ENCODE results near the gene SLAMF1. TPM values are rescaled to one million over a fixed set of nuclear protein-coding genes. Genes with fewer than 3 reads are reported as not detected.

Gene SLAMF1
- total and polyA plus RNA-seq, 4 donors = 0.09 to 1.1 (median 0.17) TPM

DNA sequence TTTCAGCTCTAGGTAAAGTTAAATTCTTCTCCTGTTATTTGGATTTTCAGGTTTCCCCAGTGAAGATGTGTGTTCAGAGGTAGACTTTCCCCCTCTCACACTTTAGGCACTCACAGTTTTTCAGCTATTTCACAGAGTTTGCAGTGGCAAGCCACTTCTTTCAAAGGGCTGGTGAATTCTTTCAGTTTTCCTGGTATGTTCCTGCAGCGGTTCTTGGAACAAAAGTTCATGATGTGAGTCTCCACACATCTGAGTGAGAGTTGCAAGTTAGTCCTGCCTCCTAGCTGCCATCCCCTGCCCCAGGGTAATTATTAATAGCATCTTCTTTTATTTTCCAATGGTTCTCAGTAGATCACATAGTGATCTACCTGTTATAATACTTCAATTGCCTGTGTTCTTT, 40.2 kb downstream of the SLAMF1 start:
- H3K36me3 ChIP-seq (ENCODE audit: control insufficient read depth in 4 of 4, insufficient read depth in 3 of 4, low read depth in 1 of 4, low read length in 3 of 4) = no peaks in the 10 kb centered on the region
- DNase-seq (ENCODE audit: low spot score) = no peak
- H3K27me3 ChIP-seq (ENCODE audit: control insufficient read depth in 4 of 4, insufficient read depth in 4 of 4, low read length in 3 of 4) = no peaks in the 10 kb centered on the region
- peaks cover 0 to 3% (median 0%) of the 10 kb centered on the region in 4 donors for H3K9me3 ChIP-seq (ENCODE audit: control insufficient read depth in 4 of 4, low read length in 3 of 4)
- WGBS = 51% methylated on average over 1 of the region's 1 CpG
- H3K4me3 ChIP-seq (ENCODE audit: low read depth in 1 of 3, low read length in 3 of 3) = no peak overlapping the region
- no peak overlapping the region for H3K27ac ChIP-seq (ENCODE audit: low read depth in 1 of 2, low read length in 2 of 2)
- H3K4me1 ChIP-seq (ENCODE audit: control insufficient read depth in 4 of 4, insufficient read depth in 4 of 4, low read length in 3 of 4) = peaks cover 0 to 21% (median 13%) of the 10 kb centered on the region in 4 donors
- no peak overlapping the region for H3K9ac ChIP-seq (ENCODE audit: low read depth in 1 of 2, low read length in 2 of 2)
- TF ChIP-seq SP1 (IDR thresholded peaks at IDR 0.05) (no peak), RXRA (IDR thresholded peaks at IDR 0.05) (no peak), FOXA1 (IDR thresholded peaks at IDR 0.05) (no peak)
- TF ChIP-seq, protein P1, sequence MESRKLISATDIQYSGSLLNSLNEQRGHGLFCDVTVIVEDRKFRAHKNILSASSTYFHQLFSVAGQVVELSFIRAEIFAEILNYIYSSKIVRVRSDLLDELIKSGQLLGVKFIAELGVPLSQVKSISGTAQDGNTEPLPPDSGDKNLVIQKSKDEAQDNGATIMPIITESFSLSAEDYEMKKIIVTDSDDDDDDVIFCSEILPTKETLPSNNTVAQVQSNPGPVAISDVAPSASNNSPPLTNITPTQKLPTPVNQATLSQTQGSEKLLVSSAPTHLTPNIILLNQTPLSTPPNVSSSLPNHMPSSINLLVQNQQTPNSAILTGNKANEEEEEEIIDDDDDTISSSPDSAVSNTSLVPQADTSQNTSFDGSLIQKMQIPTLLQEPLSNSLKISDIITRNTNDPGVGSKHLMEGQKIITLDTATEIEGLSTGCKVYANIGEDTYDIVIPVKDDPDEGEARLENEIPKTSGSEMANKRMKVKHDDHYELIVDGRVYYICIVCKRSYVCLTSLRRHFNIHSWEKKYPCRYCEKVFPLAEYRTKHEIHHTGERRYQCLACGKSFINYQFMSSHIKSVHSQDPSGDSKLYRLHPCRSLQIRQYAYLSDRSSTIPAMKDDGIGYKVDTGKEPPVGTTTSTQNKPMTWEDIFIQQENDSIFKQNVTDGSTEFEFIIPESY (IDR thresholded peaks at IDR 0.05) = no peak

DNA sequence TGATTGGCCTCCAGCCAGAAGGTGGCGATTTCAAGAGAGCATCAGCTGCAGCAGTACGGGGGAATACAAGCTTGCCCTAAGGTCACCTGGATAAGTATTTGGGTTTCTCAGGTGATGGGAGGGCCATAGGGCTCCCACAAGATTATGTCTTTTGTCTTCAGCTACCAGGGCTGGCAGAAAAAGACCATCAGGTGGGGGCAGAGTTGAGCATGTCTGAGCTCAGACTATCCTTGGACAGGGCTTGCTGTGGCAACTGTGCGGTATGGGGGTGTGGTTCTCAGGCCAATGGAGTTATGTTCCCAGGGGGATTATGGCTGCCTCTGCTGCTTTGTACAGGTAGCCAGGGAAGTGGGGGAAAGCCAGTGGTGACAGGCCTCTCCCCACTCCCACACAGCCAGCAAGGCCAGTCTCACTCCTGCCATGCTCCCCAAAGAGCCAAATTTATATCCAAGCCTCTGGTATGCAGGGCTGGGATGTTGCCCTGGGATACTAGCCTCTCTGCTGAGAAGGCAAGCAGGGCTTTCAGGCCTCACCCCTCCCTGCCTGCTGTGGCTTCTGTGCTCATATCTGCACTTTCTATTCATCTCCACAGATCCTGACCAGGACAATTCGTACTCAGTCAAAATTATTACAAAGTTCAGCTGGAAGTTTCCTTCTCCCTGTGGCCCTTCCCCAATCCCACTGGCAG, 40.9 kb downstream of the SLAMF1 start:
- no peak for DNase-seq (ENCODE audit: low spot score)
- WGBS = 90% methylated on average over 4 of the region's 4 CpGs
- Histone ChIP-seq H3K9me3 (ENCODE audit: control insufficient read depth in 4 of 4, low read length in 3 of 4) (peaks cover 0 to 3% (median 0%) of the 10 kb centered on the region in 4 donors), H3K4me1 (ENCODE audit: control insufficient read depth in 4 of 4, insufficient read depth in 4 of 4, low read length in 3 of 4) (peaks cover 0 to 21% (median 13%) of the 10 kb centered on the region in 4 donors), H3K4me3 (ENCODE audit: low read depth in 1 of 3, low read length in 3 of 3) (no peak overlapping the region), H3K9ac (ENCODE audit: low read depth in 1 of 2, low read length in 2 of 2) (no peak overlapping the region), H3K27me3 (ENCODE audit: control insufficient read depth in 4 of 4, insufficient read depth in 4 of 4, low read length in 3 of 4) (no peaks in the 10 kb centered on the region), H3K27ac (ENCODE audit: low read depth in 1 of 2, low read length in 2 of 2) (no peak overlapping the region), H3K36me3 (ENCODE audit: control insufficient read depth in 4 of 4, insufficient read depth in 3 of 4, low read depth in 1 of 4, low read length in 3 of 4) (no peaks in the 10 kb centered on the region)
- TF ChIP-seq, protein P2, sequence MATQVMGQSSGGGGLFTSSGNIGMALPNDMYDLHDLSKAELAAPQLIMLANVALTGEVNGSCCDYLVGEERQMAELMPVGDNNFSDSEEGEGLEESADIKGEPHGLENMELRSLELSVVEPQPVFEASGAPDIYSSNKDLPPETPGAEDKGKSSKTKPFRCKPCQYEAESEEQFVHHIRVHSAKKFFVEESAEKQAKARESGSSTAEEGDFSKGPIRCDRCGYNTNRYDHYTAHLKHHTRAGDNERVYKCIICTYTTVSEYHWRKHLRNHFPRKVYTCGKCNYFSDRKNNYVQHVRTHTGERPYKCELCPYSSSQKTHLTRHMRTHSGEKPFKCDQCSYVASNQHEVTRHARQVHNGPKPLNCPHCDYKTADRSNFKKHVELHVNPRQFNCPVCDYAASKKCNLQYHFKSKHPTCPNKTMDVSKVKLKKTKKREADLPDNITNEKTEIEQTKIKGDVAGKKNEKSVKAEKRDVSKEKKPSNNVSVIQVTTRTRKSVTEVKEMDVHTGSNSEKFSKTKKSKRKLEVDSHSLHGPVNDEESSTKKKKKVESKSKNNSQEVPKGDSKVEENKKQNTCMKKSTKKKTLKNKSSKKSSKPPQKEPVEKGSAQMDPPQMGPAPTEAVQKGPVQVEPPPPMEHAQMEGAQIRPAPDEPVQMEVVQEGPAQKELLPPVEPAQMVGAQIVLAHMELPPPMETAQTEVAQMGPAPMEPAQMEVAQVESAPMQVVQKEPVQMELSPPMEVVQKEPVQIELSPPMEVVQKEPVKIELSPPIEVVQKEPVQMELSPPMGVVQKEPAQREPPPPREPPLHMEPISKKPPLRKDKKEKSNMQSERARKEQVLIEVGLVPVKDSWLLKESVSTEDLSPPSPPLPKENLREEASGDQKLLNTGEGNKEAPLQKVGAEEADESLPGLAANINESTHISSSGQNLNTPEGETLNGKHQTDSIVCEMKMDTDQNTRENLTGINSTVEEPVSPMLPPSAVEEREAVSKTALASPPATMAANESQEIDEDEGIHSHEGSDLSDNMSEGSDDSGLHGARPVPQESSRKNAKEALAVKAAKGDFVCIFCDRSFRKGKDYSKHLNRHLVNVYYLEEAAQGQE (IDR thresholded peaks at IDR 0.05) = no peak
- TF ChIP-seq FOXA2 (IDR thresholded peaks at IDR 0.05) (no peak), EGR1 (IDR thresholded peaks at IDR 0.05; ENCODE audit: low read depth in 2 of 2) (no peak), SP1 (IDR thresholded peaks at IDR 0.05) (no peak)

DNA sequence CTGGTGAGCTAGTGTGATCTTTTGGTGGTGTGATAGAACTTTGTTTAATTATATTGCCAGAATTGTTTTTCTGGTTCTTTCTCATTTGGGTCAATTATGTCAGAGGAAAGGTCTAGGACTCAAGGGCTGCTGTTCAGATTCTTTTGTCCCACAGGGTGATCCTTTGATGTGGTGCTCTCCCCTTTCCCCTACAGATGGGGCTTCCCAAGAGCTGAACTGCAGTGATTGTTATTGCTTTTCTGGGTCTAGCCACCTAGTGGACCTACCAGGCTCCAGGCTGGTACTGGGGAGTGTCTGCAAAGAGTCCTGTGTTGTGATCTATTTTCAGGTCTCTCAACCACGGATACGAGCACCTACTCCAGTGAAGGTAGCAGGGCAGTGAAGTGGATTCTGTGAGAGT, 41.6 kb downstream of the SLAMF1 start:
- Histone ChIP-seq H3K36me3 (ENCODE audit: control insufficient read depth in 4 of 4, insufficient read depth in 3 of 4, low read depth in 1 of 4, low read length in 3 of 4) (no peaks in the 10 kb centered on the region), H3K4me1 (ENCODE audit: control insufficient read depth in 4 of 4, insufficient read depth in 4 of 4, low read length in 3 of 4) (peaks cover 0 to 21% (median 13%) of the 10 kb centered on the region in 4 donors), H3K27me3 (ENCODE audit: control insufficient read depth in 4 of 4, insufficient read depth in 4 of 4, low read length in 3 of 4) (no peaks in the 10 kb centered on the region), H3K9me3 (ENCODE audit: control insufficient read depth in 4 of 4, low read length in 3 of 4) (peaks cover 0 to 3% (median under 1%) of the 10 kb centered on the region in 4 donors), H3K27ac (ENCODE audit: low read depth in 1 of 2, low read length in 2 of 2) (no peak overlapping the region), H3K4me3 (ENCODE audit: low read depth in 1 of 3, low read length in 3 of 3) (no peak overlapping the region), H3K9ac (ENCODE audit: low read depth in 1 of 2, low read length in 2 of 2) (no peak overlapping the region)
- WGBS = 97% methylated on average over 2 of the region's 2 CpGs
- no peak for DNase-seq (ENCODE audit: low spot score)
- TF ChIP-seq RAD21 (IDR thresholded peaks at IDR 0.05) = no peak
- TF ChIP-seq, protein P1 (IDR thresholded peaks at IDR 0.05) = no peak
